Dendritic cell treated with granulocyte-macrophage colony-stimulating factor and Interleukin-4, amounts not matched to agents 40 ng/mL and 50 ng/mL, for 4 days (primary cell): ENCODE data around the gene EDNRB.
"Not testable (repeated sequence)": the region's sequence is repeated elsewhere in the genome, so short reads cannot be mapped to it uniquely, and the experiment has no call there.

Source experiments
- H3K27ac Mint-ChIP-seq: one replicate; pipeline ENCODE4 v1.8.0; 2022; ENCODE audit warnings: mild to moderate bottlenecking, mixed read lengths
- H3K27me3 Mint-ChIP-seq: one replicate; pipeline ENCODE4 v1.8.0; 2022; ENCODE audit warnings: mild to moderate bottlenecking, mixed read lengths
- H3K36me3 Mint-ChIP-seq: one replicate; pipeline ENCODE4 v1.8.0; 2022; ENCODE audit warnings: low read depth, mixed read lengths
- H3K4me1 Mint-ChIP-seq: one replicate; pipeline ENCODE4 v1.8.0; 2022; ENCODE audit warnings: low read depth, mixed read lengths
- H3K4me3 Mint-ChIP-seq: one replicate; pipeline ENCODE4 v1.8.0; 2022; ENCODE audit warnings: mild to moderate bottlenecking, moderate library complexity, mixed read lengths
- H3K9me3 Mint-ChIP-seq: one replicate; pipeline ENCODE4 v1.8.0; 2022; ENCODE audit warnings: mixed read lengths
- intact Hi-C: fragments of 100-400 bp; cut with micrococcal nuclease; formaldehyde crosslinking; loops from one replicate; pipeline ENCODE4 v1.15.0; 2022

EDNRB gene

GRCh38 chr13:77848050-77848449 lies 70.6 kb downstream of the EDNRB start:
- H3K36me3 Mint-ChIP-seq, H3K4me1 Mint-ChIP-seq, H3K4me3 Mint-ChIP-seq, H3K27ac Mint-ChIP-seq, intact Hi-C loops, H3K27me3 Mint-ChIP-seq: not testable (repeated sequence)
- peaks cover 11% of the 10 kb centered on the region for H3K9me3 Mint-ChIP-seq

- Mint-ChIP-seq H3K36me3 (no peaks in the 10 kb centered on the region), H3K27ac (no peak overlapping the region), H3K9me3 (no peaks in the 10 kb centered on the region), H3K27me3 (no peaks in the 10 kb centered on the region), H3K4me1 (peaks cover 6% of the 10 kb centered on the region), H3K4me3 (no peak overlapping the region)
- intact Hi-C loops: no loop called here
Observed at GRCh38 chr13:77846173-77846572, 72.5 kb downstream of the EDNRB start.
